B cell (primary cell): ENCODE measurements around the gene CTSH.

Source experiments
- EZH2 ChIP-seq: IDR thresholded peaks from 2 replicates; pipeline ENCODE4 v1.6.1; 2012; ENCODE audit warnings: borderline replicate concordance, low read depth, mild to moderate bottlenecking, moderate library complexity, low read length; ENCODE audit not compliant: insufficient read depth, poor library complexity, severe bottlenecking
- TF ChIP-seq, protein P1 (sequence below): fragments of 200-600 bp; IDR thresholded peaks from one replicate; pipeline ENCODE4 v1.8.0; 2022; ENCODE audit warnings: antibody characterized with exemption, mild to moderate bottlenecking

- TF ChIP-seq, protein P1, sequence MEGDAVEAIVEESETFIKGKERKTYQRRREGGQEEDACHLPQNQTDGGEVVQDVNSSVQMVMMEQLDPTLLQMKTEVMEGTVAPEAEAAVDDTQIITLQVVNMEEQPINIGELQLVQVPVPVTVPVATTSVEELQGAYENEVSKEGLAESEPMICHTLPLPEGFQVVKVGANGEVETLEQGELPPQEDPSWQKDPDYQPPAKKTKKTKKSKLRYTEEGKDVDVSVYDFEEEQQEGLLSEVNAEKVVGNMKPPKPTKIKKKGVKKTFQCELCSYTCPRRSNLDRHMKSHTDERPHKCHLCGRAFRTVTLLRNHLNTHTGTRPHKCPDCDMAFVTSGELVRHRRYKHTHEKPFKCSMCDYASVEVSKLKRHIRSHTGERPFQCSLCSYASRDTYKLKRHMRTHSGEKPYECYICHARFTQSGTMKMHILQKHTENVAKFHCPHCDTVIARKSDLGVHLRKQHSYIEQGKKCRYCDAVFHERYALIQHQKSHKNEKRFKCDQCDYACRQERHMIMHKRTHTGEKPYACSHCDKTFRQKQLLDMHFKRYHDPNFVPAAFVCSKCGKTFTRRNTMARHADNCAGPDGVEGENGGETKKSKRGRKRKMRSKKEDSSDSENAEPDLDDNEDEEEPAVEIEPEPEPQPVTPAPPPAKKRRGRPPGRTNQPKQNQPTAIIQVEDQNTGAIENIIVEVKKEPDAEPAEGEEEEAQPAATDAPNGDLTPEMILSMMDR: no peak
- no peak for TF ChIP-seq EZH2
Measured at GRCh38 chr15:78932258-78932808, 12.5 kb downstream of the CTSH start.
